Measurements from ENCODE around the gene C6orf89.

The C6orf89 gene
- total RNA-seq, result 59.9 to 100 (median 92.8) reads per million in 4 donors

GRCh38 chr6:36885461-36886401 lies at the start of gene C6orf89:
TSS of gene C6orf89 (plus strand) at chr6:36885952. CDS start at chr6:36899445, 13,493 bp downstream.
- peak; percentile 96 to 98 (median 98) for DNase-seq

- no peak for DNase-seq
These were observed 49.4 kb upstream of the C6orf89 start for GRCh38 chr6:36836111-36837021.

GRCh38 chr6:36837022-36837339 lies 48.8 kb upstream of the C6orf89 start:
- DNase-seq, result no peak

GRCh38 chr6:36837686-36838085 lies 48.1 kb upstream of the C6orf89 start:
- DNase-seq, result no peak

- DNase-seq, result no peak
These were observed 46.6 kb upstream of the C6orf89 start, which contains the start of gene CPNE5 for GRCh38 chr6:36838896-36839748. TSS of gene CPNE5 (minus strand) at chr6:36839444. CDS start at chr6:36839377, 67 bp downstream.

GRCh38 chr6:36839749-36840431 lies 45.9 kb upstream of the C6orf89 start:
- peak in 3 of 5 donors; percentile 9 to 40 (median 25) for DNase-seq

GRCh38 chr6:36840432-36841403 lies 45.0 kb upstream of the C6orf89 start:
- peak in 3 of 5 donors; percentile 13 to 27 (median 25) for DNase-seq

GRCh38 chr6:36841756-36842155 lies 44.0 kb upstream of the C6orf89 start:
- DNase-seq, result no peak

GRCh38 chr6:36843170-36843569 lies 42.6 kb upstream of the C6orf89 start:
- DNase-seq, result no peak

- no peak for DNase-seq
These were observed 41.3 kb upstream of the C6orf89 start for GRCh38 chr6:36844232-36845170.

GRCh38 chr6:36845233-36845632 lies 40.5 kb upstream of the C6orf89 start:
- no peak for DNase-seq

GRCh38 chr6:36847152-36847551 lies 38.6 kb upstream of the C6orf89 start:
- DNase-seq, result no peak

- no peak for DNase-seq
These were observed 37.8 kb upstream of the C6orf89 start for GRCh38 chr6:36847991-36848390.

GRCh38 chr6:36848658-36849441 lies 36.9 kb upstream of the C6orf89 start:
- no peak for DNase-seq

GRCh38 chr6:36850021-36850420 lies 35.7 kb upstream of the C6orf89 start:
- DNase-seq, result no peak

GRCh38 chr6:36851149-36851614 lies 34.6 kb upstream of the C6orf89 start:
- DNase-seq, result peak in 2 of 5 donors; percentile 15 to 49

- DNase-seq, result no peak
These were observed 34.1 kb upstream of the C6orf89 start for GRCh38 chr6:36851626-36852025.

GRCh38 chr6:36852481-36853147 lies 33.1 kb upstream of the C6orf89 start:
- no peak for DNase-seq

All from T-helper 1 cell (primary cell).